ENCODE data around the gene ARIH1. TPM values are rescaled to one million over a fixed set of nuclear protein-coding genes. Genes with fewer than 3 reads are reported as not detected.

The ARIH1 gene
- total RNA-seq, 1 donor: 106 TPM

DNA sequence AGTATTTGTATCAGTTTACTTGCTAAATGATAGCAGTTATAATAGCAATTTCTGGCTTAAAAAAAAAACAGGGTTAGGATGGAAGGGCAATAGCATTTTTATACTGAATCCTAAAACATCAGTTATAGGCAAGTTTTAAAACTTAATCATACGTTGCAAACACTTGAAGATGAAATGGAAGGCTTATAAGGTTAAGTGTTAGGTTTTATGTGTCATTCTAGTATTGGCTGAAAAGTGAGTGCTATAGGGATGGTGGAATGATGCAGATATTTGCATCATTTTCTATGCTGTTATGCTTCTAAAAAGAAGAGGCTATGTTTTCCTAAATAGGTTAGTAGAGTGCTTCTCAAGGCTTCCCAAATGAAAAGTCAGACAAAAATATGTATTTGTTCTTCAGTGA, 23.3 kb downstream of the ARIH1 start:
- Histone ChIP-seq H3K9me3 (ENCODE audit: low read depth, low read length) (no peaks in the 10 kb centered on the region), H3K4me1 (ENCODE audit: insufficient read depth, low read length) (peaks cover 8% of the 10 kb centered on the region)

DNA sequence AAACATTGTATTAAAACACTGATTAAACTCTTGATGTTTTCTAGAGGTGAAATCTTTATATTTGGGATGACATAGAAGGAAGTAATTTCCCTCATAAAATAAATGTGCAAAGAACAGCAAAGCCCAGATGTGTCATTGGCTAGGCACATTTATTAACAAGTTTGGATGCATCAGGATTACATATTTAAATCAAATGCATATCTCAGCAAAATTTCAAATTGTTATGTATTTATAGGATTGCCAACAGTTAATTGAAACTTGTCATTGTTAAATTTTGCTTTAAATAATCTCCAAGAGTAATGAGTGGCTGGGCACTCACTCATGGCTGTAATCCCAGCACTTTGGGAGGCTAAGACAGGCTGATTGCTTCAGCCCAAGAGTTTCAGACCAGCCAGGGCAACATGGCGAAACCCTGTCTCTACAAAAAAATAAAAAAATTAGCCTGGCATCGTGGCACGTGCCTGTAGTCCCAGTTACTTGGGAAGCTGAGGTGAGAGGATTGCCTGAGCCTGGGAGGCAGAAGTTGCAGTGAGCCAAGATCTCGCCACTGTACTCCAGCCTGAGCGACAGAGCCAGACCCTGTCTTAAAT, 28.2 kb downstream of the ARIH1 start:
- H3K9me3 ChIP-seq (ENCODE audit: low read depth, low read length): no peaks in the 10 kb centered on the region
- H3K4me1 ChIP-seq (ENCODE audit: insufficient read depth, low read length): peaks cover 12% of the 10 kb centered on the region
- H3K4me3 ChIP-seq (ENCODE audit: low read length): no peak overlapping the region
- H3K27me3 ChIP-seq (ENCODE audit: insufficient read depth, low read length): no peaks in the 10 kb centered on the region

More for the DNA sequence above, 23.3 kb downstream of the ARIH1 start:
- Histone ChIP-seq H3K27me3 (ENCODE audit: insufficient read depth, low read length) (no peaks in the 10 kb centered on the region), H3K4me3 (ENCODE audit: low read length) (no peak overlapping the region)

DNA sequence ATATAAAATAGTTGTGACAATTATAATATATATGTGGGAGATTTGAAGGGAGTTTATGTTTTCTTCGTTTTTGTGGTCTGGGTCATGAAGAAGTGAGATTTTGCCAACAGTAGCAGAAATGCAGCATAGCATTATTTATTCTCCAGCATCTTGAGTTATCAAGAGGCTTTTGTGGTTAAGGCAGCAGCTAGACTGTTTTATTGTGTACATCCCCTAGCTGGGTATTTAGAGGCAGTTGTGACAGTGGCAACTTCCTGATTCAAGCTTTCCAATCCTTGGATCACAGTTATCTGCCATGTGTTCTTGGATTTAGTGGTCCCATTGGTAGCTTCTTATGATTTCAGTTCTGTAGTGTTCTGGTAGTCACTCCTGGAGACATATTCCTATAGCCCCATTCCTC, 29.0 kb downstream of the ARIH1 start:
- peaks cover 12% of the 10 kb centered on the region for H3K4me1 ChIP-seq (ENCODE audit: insufficient read depth, low read length)

DNA sequence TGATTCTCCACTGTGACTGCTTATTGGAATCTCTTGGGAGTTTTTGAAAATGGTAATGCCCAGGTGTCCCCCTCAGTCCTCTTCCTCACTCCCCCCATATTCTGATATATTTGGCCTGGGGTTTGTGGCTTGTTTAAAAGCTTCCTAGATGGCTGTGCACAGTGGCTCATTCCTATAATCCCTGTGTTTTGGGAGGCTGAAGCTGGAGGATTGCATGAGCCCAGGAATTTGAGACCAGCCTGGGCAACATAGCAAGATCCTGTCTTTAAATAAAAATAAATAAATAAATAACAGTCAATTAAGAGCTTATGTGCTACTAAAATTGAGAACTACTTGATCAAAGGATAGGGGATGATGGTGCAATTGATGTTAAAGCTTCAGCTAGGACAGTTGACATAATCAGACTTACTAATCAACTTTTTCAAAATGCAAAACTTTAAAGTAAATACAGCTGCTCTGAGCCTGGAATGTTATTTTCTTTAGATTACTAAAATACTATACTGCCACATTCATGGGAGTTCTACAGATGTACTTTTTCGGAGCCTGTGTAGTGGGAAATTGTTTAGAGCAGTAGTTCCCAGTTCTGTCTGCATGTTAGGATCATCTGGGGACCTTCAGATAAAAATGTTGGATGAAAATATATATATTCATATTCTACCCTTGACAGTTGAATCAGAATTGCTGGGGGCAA, 33.4 kb downstream of the ARIH1 start:
- no peaks in the 10 kb centered on the region for H3K9me3 ChIP-seq (ENCODE audit: low read depth, low read length)
- no peak overlapping the region for H3K4me3 ChIP-seq (ENCODE audit: low read length)
- peaks cover 9% of the 10 kb centered on the region for H3K4me1 ChIP-seq (ENCODE audit: insufficient read depth, low read length)

More for the DNA sequence above, 29.0 kb downstream of the ARIH1 start:
- H3K4me3 ChIP-seq (ENCODE audit: low read length): no peak overlapping the region
- no peaks in the 10 kb centered on the region for H3K27me3 ChIP-seq (ENCODE audit: insufficient read depth, low read length)
- H3K9me3 ChIP-seq (ENCODE audit: low read depth, low read length): no peaks in the 10 kb centered on the region

DNA sequence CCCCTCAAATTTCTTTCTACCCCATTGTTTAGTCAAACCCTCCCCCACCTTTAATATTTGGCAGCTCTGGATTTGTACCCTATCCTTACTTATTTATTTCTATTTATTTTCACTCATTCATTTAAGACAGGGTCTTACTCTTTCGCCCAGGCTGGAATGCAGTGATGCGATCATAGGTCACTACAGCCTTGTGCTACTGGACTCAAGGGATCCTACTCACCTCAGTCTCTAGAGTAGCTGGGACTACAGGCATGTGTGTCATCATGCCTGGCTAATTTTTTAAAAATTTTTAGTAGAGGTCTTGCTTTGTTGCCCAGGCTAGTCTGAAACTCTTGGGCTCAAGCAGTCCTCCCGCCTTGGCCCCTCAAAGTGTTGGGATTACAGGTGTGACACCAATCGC, 35.4 kb downstream of the ARIH1 start:
- Histone ChIP-seq H3K27me3 (ENCODE audit: insufficient read depth, low read length) (no peaks in the 10 kb centered on the region), H3K9me3 (ENCODE audit: low read depth, low read length) (no peaks in the 10 kb centered on the region), H3K4me3 (ENCODE audit: low read length) (no peak overlapping the region), H3K4me1 (ENCODE audit: insufficient read depth, low read length) (peaks cover 2% of the 10 kb centered on the region)

More for the DNA sequence above, 33.4 kb downstream of the ARIH1 start:
- H3K27me3 ChIP-seq (ENCODE audit: insufficient read depth, low read length): no peaks in the 10 kb centered on the region

DNA sequence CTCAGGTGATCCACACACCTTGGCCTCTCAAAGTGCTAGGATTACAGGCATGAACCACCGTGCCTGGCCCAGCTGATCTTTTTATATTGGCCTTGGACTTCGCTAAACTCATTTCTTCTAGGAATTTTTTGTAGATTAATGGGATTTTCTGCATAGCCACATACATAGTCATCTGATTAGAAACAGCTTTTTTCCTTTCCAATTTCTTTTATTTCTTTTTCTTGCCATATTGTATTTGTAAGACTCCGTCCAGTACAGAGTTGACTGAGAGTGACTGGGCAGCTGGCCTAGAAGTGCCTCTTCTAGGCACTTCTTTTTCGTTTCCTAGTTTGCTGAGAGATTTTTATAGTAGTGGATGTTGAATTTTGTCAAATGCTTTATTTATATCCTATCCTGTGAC, 37.4 kb downstream of the ARIH1 start:
- H3K4me1 ChIP-seq (ENCODE audit: insufficient read depth, low read length): no peaks in the 10 kb centered on the region
- no peaks in the 10 kb centered on the region for H3K9me3 ChIP-seq (ENCODE audit: low read depth, low read length)
- no peaks in the 10 kb centered on the region for H3K27me3 ChIP-seq (ENCODE audit: insufficient read depth, low read length)
- H3K4me3 ChIP-seq (ENCODE audit: low read length): no peak overlapping the region

DNA sequence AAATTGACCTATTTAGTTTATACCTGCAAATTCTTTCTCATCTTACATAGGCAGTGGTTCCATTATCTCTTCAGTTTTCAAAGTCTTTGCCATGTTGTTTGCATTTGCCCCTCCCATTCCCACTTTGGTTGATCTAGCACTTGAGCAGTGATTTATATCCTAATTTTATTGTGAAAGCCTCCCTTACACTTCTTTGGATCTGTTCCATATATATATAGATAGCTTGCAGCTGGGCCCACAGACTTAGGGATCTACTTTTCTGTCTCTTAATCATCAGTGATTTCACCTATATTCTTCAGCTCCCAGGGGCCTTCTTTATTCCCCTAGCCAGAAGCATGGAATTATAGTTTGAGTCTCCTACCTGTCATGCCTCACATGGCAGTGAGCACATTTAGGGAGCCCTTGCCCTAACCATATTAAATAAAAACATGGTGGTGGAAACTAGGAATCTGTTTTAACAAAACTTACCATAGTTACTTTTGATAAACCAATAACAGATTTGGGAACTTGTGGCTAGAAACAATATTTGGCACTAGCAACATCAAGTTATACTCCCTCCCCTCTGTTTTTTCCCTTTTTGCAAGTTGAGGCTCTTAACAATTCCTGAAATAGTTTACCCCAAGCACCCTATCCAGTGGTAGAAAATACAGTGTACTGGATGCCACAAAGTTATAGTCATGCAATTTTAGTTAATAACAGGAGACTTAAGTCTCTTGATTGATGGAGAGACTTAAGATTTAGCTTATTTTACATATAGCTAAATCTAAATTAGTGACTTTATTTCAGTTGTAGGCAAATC, 41.7 kb downstream of the ARIH1 start:
- Histone ChIP-seq H3K4me1 (ENCODE audit: insufficient read depth, low read length) (no peaks in the 10 kb centered on the region), H3K9me3 (ENCODE audit: low read depth, low read length) (no peaks in the 10 kb centered on the region), H3K4me3 (ENCODE audit: low read length) (no peak overlapping the region), H3K27me3 (ENCODE audit: insufficient read depth, low read length) (no peaks in the 10 kb centered on the region)

DNA sequence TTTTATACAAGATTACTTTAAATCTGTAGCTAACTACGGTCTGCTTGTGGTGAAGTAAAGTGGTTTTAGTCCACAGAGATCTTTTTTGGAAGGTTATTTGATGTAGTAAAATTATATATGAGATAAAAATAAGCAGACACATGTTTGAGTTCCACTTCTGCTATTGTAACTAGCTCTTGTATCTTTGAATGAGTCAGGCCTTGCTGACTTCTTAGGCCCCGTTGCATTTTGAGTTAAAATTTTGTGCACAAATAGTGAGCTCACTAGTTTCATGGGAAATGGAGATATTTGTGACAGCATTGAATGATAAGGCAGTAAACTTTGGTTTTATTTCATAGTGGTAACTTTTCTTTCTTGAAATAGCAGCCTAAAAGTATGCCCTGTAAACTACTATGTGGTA, 42.6 kb downstream of the ARIH1 start:
- H3K4me1 ChIP-seq (ENCODE audit: insufficient read depth, low read length): no peaks in the 10 kb centered on the region
- no peaks in the 10 kb centered on the region for H3K9me3 ChIP-seq (ENCODE audit: low read depth, low read length)
- no peak overlapping the region for H3K4me3 ChIP-seq (ENCODE audit: low read length)
- no peaks in the 10 kb centered on the region for H3K27me3 ChIP-seq (ENCODE audit: insufficient read depth, low read length)

DNA sequence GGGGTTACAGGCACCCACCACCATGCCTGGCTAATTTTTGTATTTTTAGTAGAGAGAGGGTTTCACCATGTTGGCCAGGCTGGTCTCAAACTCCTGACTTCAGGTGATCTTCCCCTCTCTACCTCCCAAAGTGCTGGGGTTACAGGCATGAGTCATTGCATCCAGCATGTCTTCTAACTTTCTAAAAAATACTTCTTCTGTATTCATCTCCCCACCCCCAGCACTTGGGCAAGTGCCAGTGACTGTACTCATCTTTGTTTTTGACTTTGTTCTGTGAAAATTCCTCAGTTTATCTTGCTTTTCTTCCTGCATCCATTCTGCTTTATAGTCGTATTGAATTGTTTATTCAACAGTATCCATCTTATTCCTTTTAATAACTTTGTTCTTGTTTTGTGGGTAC, 47.6 kb downstream of the ARIH1 start:
- no peaks in the 10 kb centered on the region for H3K27me3 ChIP-seq (ENCODE audit: insufficient read depth, low read length)
- no peak overlapping the region for H3K4me3 ChIP-seq (ENCODE audit: low read length)
- no peaks in the 10 kb centered on the region for H3K4me1 ChIP-seq (ENCODE audit: insufficient read depth, low read length)
- H3K9me3 ChIP-seq (ENCODE audit: low read depth, low read length): no peaks in the 10 kb centered on the region

DNA sequence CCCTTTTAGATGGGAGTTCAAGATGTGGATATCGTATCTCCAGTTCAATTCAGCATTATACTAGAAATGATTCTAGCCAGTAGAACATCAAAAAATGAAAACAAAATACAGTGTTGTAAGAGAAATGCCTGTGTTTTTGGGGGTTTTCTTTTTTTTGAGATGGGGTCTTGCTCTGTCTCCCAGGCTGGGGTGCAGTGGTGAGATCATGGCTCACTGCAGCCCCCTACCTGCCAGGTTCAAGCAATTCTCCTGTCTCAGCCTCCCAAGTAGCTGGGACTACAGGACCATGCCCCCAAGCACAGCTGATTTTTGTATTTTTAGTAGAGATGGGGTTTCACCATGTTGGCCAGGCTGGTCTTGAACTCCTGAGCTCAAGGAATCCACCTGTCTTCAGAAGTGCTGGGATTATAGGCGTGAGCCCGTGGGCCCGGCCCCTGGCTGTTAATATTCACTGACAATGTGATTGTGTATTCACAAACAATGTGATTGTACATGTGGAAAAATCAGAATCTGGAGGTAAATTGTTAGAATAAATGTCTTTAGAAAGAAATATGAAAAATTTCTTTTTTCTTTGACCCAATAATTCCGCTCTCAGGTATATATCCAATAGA, 59.0 kb downstream of the ARIH1 start:
- Histone ChIP-seq H3K4me1 (ENCODE audit: insufficient read depth, low read length) (peaks cover 9% of the 10 kb centered on the region), H3K9me3 (ENCODE audit: low read depth, low read length) (no peaks in the 10 kb centered on the region), H3K27me3 (ENCODE audit: insufficient read depth, low read length) (no peaks in the 10 kb centered on the region), H3K4me3 (ENCODE audit: low read length) (no peak overlapping the region)

DNA sequence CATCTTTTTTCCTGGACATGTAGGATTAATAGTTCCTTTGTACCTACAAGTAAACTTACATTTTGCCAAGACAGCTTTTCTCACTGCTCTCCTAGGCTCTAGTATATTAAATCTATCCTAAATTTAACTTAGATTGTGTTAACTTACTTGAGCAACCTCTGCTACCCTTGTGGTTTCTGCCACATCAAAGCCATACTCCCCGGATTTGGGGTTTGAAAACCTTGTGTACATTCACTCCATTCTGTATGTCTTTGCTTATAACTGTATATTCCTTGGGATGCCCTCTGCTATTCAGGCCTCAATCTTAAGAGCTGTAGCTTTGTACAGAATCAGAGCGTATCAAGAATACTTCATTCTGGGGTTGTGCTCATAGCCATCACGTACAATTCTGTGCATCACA, 60.4 kb downstream of the ARIH1 start:
- H3K27me3 ChIP-seq (ENCODE audit: insufficient read depth, low read length): no peaks in the 10 kb centered on the region
- H3K4me1 ChIP-seq (ENCODE audit: insufficient read depth, low read length): peaks cover 9% of the 10 kb centered on the region
- H3K4me3 ChIP-seq (ENCODE audit: low read length): no peak overlapping the region
- H3K9me3 ChIP-seq (ENCODE audit: low read depth, low read length): no peaks in the 10 kb centered on the region

DNA sequence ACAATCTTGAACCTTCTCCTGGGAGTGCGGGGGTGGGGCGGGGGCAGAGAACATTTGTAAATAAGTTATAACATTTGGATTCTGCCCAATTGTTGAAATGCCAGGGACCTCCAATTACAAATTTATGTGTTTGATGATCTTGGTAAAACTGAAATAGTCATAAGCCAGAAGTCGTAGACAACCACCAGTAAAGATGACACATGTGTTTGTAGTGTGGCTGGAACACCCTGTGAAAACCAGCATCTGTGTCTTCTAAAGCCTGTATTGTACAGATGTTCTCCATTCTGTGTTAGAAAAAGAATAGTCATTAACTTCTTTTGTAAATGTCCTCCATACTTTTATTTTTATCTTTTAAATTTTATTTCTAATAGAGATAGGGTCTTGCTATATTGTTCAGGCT, 61.8 kb downstream of the ARIH1 start:
- Histone ChIP-seq H3K27me3 (ENCODE audit: insufficient read depth, low read length) (no peaks in the 10 kb centered on the region), H3K9me3 (ENCODE audit: low read depth, low read length) (peaks cover 7% of the 10 kb centered on the region), H3K4me1 (ENCODE audit: insufficient read depth, low read length) (peaks cover 9% of the 10 kb centered on the region), H3K4me3 (ENCODE audit: low read length) (no peak overlapping the region)

DNA sequence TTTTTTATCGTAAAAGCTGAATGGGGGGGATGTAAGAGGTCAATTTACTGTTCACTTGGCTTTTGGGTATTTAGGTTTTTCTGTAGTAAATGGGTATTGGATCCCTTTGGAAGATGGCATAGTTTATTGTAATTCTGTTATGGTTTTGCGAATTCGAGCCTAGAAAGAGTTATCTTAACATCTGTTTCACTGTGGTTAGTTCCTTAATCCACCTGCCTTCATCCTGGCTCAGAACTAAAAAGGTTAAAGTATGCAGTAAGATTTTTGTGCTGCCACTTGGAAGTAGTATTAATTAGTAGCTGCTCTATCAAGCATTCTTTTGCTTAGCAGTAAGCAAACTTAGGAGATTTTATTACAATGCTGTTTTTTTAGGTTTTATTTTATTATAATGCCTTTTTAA, 62.4 kb downstream of the ARIH1 start:
- Histone ChIP-seq H3K4me3 (ENCODE audit: low read length) (no peak overlapping the region), H3K4me1 (ENCODE audit: insufficient read depth, low read length) (peaks cover 9% of the 10 kb centered on the region), H3K27me3 (ENCODE audit: insufficient read depth, low read length) (no peaks in the 10 kb centered on the region), H3K9me3 (ENCODE audit: low read depth, low read length) (peaks cover 8% of the 10 kb centered on the region)

DNA sequence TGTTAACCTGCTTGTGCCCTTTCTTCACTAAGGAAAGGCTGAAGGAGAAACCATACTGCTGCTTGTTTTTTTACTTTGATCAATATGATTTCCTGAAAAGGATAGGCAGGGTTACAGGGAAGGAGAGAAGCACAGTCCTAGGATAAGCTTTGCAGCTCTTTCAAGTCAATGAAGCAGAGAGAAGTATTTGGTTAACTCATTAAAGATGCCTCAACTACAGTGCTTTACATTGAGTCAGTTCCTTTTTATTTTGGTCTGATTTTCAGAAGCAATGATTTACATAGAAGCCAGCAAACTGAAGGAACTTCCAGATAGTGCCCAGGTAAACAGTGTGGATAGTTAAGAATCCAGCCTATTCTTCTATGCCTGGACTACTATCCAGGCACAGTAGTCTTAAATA, 64.8 kb downstream of the ARIH1 start:
- H3K4me1 ChIP-seq (ENCODE audit: insufficient read depth, low read length): peaks cover 4% of the 10 kb centered on the region
- no peak overlapping the region for H3K4me3 ChIP-seq (ENCODE audit: low read length)
- H3K27me3 ChIP-seq (ENCODE audit: insufficient read depth, low read length): no peaks in the 10 kb centered on the region
- H3K9me3 ChIP-seq (ENCODE audit: low read depth, low read length): peaks cover 8% of the 10 kb centered on the region

DNA sequence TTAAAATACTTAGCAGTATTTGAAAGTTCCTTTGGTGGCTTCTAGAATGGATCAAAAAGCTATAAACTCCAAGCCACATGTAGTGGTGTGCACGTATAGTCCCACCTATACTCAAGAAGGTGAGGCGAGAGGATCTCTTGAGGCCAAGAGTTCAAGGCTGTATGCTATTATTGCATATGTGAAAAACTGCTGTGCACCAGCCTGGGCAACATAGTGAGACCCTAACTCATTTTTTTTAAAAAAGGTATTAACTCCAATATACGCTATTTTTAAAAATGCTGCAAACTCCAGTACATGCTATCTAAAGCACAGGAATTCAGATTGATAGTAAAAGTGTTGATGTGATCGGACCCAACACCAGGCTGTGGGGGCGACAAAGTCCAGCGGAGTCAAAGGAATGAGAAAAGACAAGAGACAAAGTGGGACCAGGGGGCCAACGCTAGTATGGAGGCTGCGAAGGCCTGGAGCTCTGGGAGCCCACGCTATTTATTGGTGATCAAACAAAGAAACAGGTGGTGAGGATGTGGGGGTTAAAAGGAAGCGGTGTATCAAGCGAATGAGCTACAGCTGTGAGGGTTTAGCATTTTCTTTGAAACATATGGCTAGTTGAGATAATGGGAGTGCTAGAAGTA, 66.6 kb downstream of the ARIH1 start:
- Histone ChIP-seq H3K4me3 (ENCODE audit: low read length) (no peak overlapping the region), H3K9me3 (ENCODE audit: low read depth, low read length) (peaks cover 8% of the 10 kb centered on the region), H3K4me1 (ENCODE audit: insufficient read depth, low read length) (no peaks in the 10 kb centered on the region), H3K27me3 (ENCODE audit: insufficient read depth, low read length) (no peaks in the 10 kb centered on the region)

Data from mononuclear cell (primary cell).